ENCODE data around the gene ACACA. TPM values are rescaled to one million over a fixed set of nuclear protein-coding genes. Genes with fewer than 3 reads are reported as not detected.

Gene ACACA
- total RNA-seq, 3 donors from 2014 or later (not counting 1 experiment from before 2014, with no cell fraction given), result 22.9 to 23.9 (median 23.6) TPM

- Mint-ChIP-seq H3K36me3 (peaks cover 5% of the 10 kb centered on the region), H3K9me3 (no peaks in the 10 kb centered on the region), H3K27ac (no peak overlapping the region), H3K27me3 (ENCODE audit: low read depth in 2 of 2) (no peaks in the 10 kb centered on the region), H3K4me1 (no peaks in the 10 kb centered on the region), H3K4me3 (no peak overlapping the region)
- Histone ChIP-seq H3K27ac (ENCODE audit: low read length) (no peak overlapping the region), H3K36me3 (ENCODE audit: control insufficient read depth, insufficient read depth, low read length) (peaks cover 15% of the 10 kb centered on the region), H3K9me3 (ENCODE audit: control insufficient read depth, insufficient read depth, low read length) (no peaks in the 10 kb centered on the region), H3K27me3 (ENCODE audit: control insufficient read depth, insufficient read depth, low read length) (no peaks in the 10 kb centered on the region), H3K4me3 (ENCODE audit: low read length) (no peak overlapping the region), H3K4me1 (ENCODE audit: control insufficient read depth, insufficient read depth, low read length) (no peaks in the 10 kb centered on the region)
- ATAC-seq (no peak), DNase-seq (no peak)
- WGBS (ENCODE audit: insufficient coverage), result 97% methylated on average over 6 of the region's 6 CpGs
- intact Hi-C loops (cut with micrococcal nuclease), result no loop called here
- TF ChIP-seq CTCF (IDR thresholded peaks at IDR 0.05), result no peak
Measured at GRCh38 chr17:37274461-37274860, 132.2 kb downstream of the ACACA start.

GRCh38 chr17:37273409-37274051, 133.1 kb downstream of the ACACA start:
- no peak for DNase-seq
- no peak overlapping the region for H3K4me3 Mint-ChIP-seq
- Histone ChIP-seq H3K4me3 (ENCODE audit: low read length) (no peak overlapping the region), H3K4me1 (ENCODE audit: control insufficient read depth, insufficient read depth, low read length) (no peaks in the 10 kb centered on the region), H3K36me3 (ENCODE audit: control insufficient read depth, insufficient read depth, low read length) (peaks cover 18% of the 10 kb centered on the region), H3K9me3 (ENCODE audit: control insufficient read depth, insufficient read depth, low read length) (no peaks in the 10 kb centered on the region), H3K27ac (ENCODE audit: low read length) (no peak overlapping the region), H3K27me3 (ENCODE audit: control insufficient read depth, insufficient read depth, low read length) (no peaks in the 10 kb centered on the region)
- 61% methylated on average over 2 of the region's 3 CpGs for WGBS (ENCODE audit: insufficient coverage)
- no peaks in the 10 kb centered on the region for H3K27me3 Mint-ChIP-seq (ENCODE audit: low read depth in 2 of 2)
- intact Hi-C loops (cut with micrococcal nuclease), result no loop called here
- no peak for ATAC-seq
- H3K27ac Mint-ChIP-seq, result no peak overlapping the region
- TF ChIP-seq CTCF (IDR thresholded peaks at IDR 0.05), result no peak
- peaks cover 7% of the 10 kb centered on the region for H3K36me3 Mint-ChIP-seq
- no peaks in the 10 kb centered on the region for H3K4me1 Mint-ChIP-seq
- H3K9me3 Mint-ChIP-seq, result no peaks in the 10 kb centered on the region

- Histone ChIP-seq H3K27ac (ENCODE audit: low read length) (no peak overlapping the region), H3K9me3 (ENCODE audit: control insufficient read depth, insufficient read depth, low read length) (peaks cover 12% of the 10 kb centered on the region), H3K4me3 (ENCODE audit: low read length) (no peak overlapping the region), H3K27me3 (ENCODE audit: control insufficient read depth, insufficient read depth, low read length) (no peaks in the 10 kb centered on the region), H3K36me3 (ENCODE audit: control insufficient read depth, insufficient read depth, low read length) (peaks cover 25% of the 10 kb centered on the region), H3K4me1 (ENCODE audit: control insufficient read depth, insufficient read depth, low read length) (no peaks in the 10 kb centered on the region)
- 88% methylated on average over 2 of the region's 2 CpGs for WGBS (ENCODE audit: insufficient coverage)
- H3K9me3 Mint-ChIP-seq, result peaks cover 2 to 7% of the 10 kb centered on the region in 2 donors
- no peak overlapping the region for H3K27ac Mint-ChIP-seq
- no peaks in the 10 kb centered on the region for H3K27me3 Mint-ChIP-seq (ENCODE audit: low read depth in 2 of 2)
- H3K4me3 Mint-ChIP-seq, result no peak overlapping the region
- H3K36me3 Mint-ChIP-seq, result peaks cover 36% of the 10 kb centered on the region
- H3K4me1 Mint-ChIP-seq, result no peaks in the 10 kb centered on the region
- no peak for DNase-seq
- TF ChIP-seq CTCF (IDR thresholded peaks at IDR 0.05), result no peak
- intact Hi-C loops (cut with micrococcal nuclease), result no loop called here
- no peak for ATAC-seq
Measured at GRCh38 chr17:37265446-37266173, 141.0 kb downstream of the ACACA start.
